Mammary epithelial cell (primary cell): ENCODE results near the gene TMEM120A.

Experiments used
- CTCF ChIP-seq, 2 donors: IDR thresholded peaks in 1 of 2; conservative IDR thresholded peaks in 1 of 2; 2 replicates each; pipeline ENCODE4 v1.5.1; 2011 to 2012; ENCODE audit warnings: inconsistent platforms in 2 of 2, low read length in 2 of 2, mild to moderate bottlenecking in 2 of 2, control low read depth in 1 of 2, low read depth in 1 of 2; ENCODE audit not compliant: insufficient read depth in 1 of 2; ENCODE audit errors: extremely low read depth in 1 of 2
- EZH2 ChIP-seq: IDR thresholded peaks from 2 replicates; pipeline ENCODE4 v1.6.1; 2012; ENCODE audit warnings: low read length, inconsistent platforms, borderline replicate concordance

GRCh38 chr7:75967487-75967997 lies 26.9 kb downstream of the TMEM120A start:
- TF ChIP-seq EZH2, result no peak
- no peak for TF ChIP-seq CTCF (conservative IDR thresholded peaks at IDR 0.05 in 1 of 2, IDR thresholded peaks at IDR 0.05 in 1 of 2; ENCODE audit: extremely low read depth in 1 of 2, insufficient read depth in 1 of 2, low read depth in 1 of 2, low read length in 2 of 2)
